ENCODE data around the gene MFGE8. TPM values are rescaled to one million over a fixed set of nuclear protein-coding genes. Genes with fewer than 3 reads are reported as not detected.

MFGE8 gene
- total and polyA plus RNA-seq, 4 donors: 78.6 to 135 (median 96.1) TPM

- Histone ChIP-seq H3K4me1 (ENCODE audit: control insufficient read depth in 5 of 5, insufficient read depth in 5 of 5, low read length in 5 of 5) (no peaks in the 10 kb centered on the region), H3K27me3 (ENCODE audit: control insufficient read depth in 3 of 3, insufficient read depth in 3 of 3, low read length in 2 of 3) (no peaks in the 10 kb centered on the region), H3K9ac (ENCODE audit: insufficient read depth in 1 of 2, low read length in 2 of 2) (no peak overlapping the region), H3K36me3 (ENCODE audit: control insufficient read depth in 4 of 4, insufficient read depth in 4 of 4, low read length in 4 of 4) (no peaks in the 10 kb centered on the region), H3K4me3 (no peak overlapping the region), H3K9me3 (ENCODE audit: control insufficient read depth in 4 of 4, insufficient read depth in 3 of 4, low read length in 3 of 4) (peaks cover 0 to 2% (median 0%) of the 10 kb centered on the region in 4 donors), H3K27ac (ENCODE audit: low read depth in 1 of 2, low read length in 1 of 2) (no peak overlapping the region)
- ATAC-seq (ENCODE audit: insufficient read depth, low FRiP score) (no peak), DNase-seq (no peak)
- TF ChIP-seq CTCF (IDR thresholded peaks at IDR 0.05; ENCODE audit: control extremely low read depth, extremely low read depth): no peak
- whole genome bisulfite sequencing, 2 donors: 68 to 81% methylated on average over 4 of the region's 4 CpGs
These were observed 48.2 kb downstream of the MFGE8 start for GRCh38 chr15:88864861-88865497.

GRCh38 chr15:88863412-88863811, 49.8 kb downstream of the MFGE8 start:
- DNase-seq: no peak
- TF ChIP-seq CTCF (IDR thresholded peaks at IDR 0.05; ENCODE audit: control extremely low read depth, extremely low read depth): no peak
- H3K27ac ChIP-seq (ENCODE audit: low read depth in 1 of 2, low read length in 1 of 2): no peak overlapping the region
- H3K4me3 ChIP-seq: no peak overlapping the region
- ATAC-seq (ENCODE audit: insufficient read depth, low FRiP score): no peak
- H3K36me3 ChIP-seq (ENCODE audit: control insufficient read depth in 4 of 4, insufficient read depth in 4 of 4, low read length in 4 of 4): no peaks in the 10 kb centered on the region
- WGBS, 2 donors: 42 to 58% methylated on average over 1 of the region's 1 CpG
- H3K4me1 ChIP-seq (ENCODE audit: control insufficient read depth in 5 of 5, insufficient read depth in 5 of 5, low read length in 5 of 5): no peaks in the 10 kb centered on the region
- H3K27me3 ChIP-seq (ENCODE audit: control insufficient read depth in 3 of 3, insufficient read depth in 3 of 3, low read length in 2 of 3): peaks cover 0 to 5% (median 0%) of the 10 kb centered on the region in 3 donors
- no peak overlapping the region for H3K9ac ChIP-seq (ENCODE audit: insufficient read depth in 1 of 2, low read length in 2 of 2)
- no peaks in the 10 kb centered on the region for H3K9me3 ChIP-seq (ENCODE audit: control insufficient read depth in 4 of 4, insufficient read depth in 3 of 4, low read length in 3 of 4)

- ATAC-seq (ENCODE audit: insufficient read depth, low FRiP score): no peak
- WGBS, 2 donors: 78 to 86% methylated on average over 7 of the region's 7 CpGs
- Histone ChIP-seq H3K27me3 (ENCODE audit: control insufficient read depth in 3 of 3, insufficient read depth in 3 of 3, low read length in 2 of 3) (peaks cover 0 to 5% (median 0%) of the 10 kb centered on the region in 3 donors), H3K9me3 (ENCODE audit: control insufficient read depth in 4 of 4, insufficient read depth in 3 of 4, low read length in 3 of 4) (no peaks in the 10 kb centered on the region), H3K4me3 (no peak overlapping the region), H3K4me1 (ENCODE audit: control insufficient read depth in 5 of 5, insufficient read depth in 5 of 5, low read length in 5 of 5) (no peaks in the 10 kb centered on the region), H3K9ac (ENCODE audit: insufficient read depth in 1 of 2, low read length in 2 of 2) (no peak overlapping the region), H3K36me3 (ENCODE audit: control insufficient read depth in 4 of 4, insufficient read depth in 4 of 4, low read length in 4 of 4) (no peaks in the 10 kb centered on the region), H3K27ac (ENCODE audit: low read depth in 1 of 2, low read length in 1 of 2) (no peak overlapping the region)
- TF ChIP-seq CTCF (IDR thresholded peaks at IDR 0.05; ENCODE audit: control extremely low read depth, extremely low read depth): no peak
- DNase-seq: no peak
These were observed 53.0 kb downstream of the MFGE8 start for GRCh38 chr15:88860212-88860611.

GRCh38 chr15:88859550-88859949, 53.6 kb downstream of the MFGE8 start:
- Histone ChIP-seq H3K36me3 (ENCODE audit: control insufficient read depth in 4 of 4, insufficient read depth in 4 of 4, low read length in 4 of 4) (no peaks in the 10 kb centered on the region), H3K4me3 (no peak overlapping the region), H3K27ac (ENCODE audit: low read depth in 1 of 2, low read length in 1 of 2) (no peak overlapping the region), H3K9ac (ENCODE audit: insufficient read depth in 1 of 2, low read length in 2 of 2) (no peak overlapping the region), H3K9me3 (ENCODE audit: control insufficient read depth in 4 of 4, insufficient read depth in 3 of 4, low read length in 3 of 4) (peaks cover 0 to 5% (median 0%) of the 10 kb centered on the region in 4 donors), H3K4me1 (ENCODE audit: control insufficient read depth in 5 of 5, insufficient read depth in 5 of 5, low read length in 5 of 5) (no peaks in the 10 kb centered on the region), H3K27me3 (ENCODE audit: control insufficient read depth in 3 of 3, insufficient read depth in 3 of 3, low read length in 2 of 3) (peaks cover 0 to 5% (median 0%) of the 10 kb centered on the region in 3 donors)
- ATAC-seq (ENCODE audit: insufficient read depth, low FRiP score): no peak
- no peak for DNase-seq
- TF ChIP-seq CTCF (IDR thresholded peaks at IDR 0.05; ENCODE audit: control extremely low read depth, extremely low read depth): no peak
- 55 to 66% methylated on average over 7 of the region's 7 CpGs for WGBS, 2 donors
